ENCODE data around the gene HSP90B1.

HSP90B1 gene

GRCh38 chr12:103930034-103930786 is at the start of gene HSP90B1:
TSS of gene HSP90B1 (plus strand) at chr12:103930410. CDS start at chr12:103930516, 106 bp downstream.
- DNase-seq (ENCODE audit: low read depth in 4 of 4, low spot score in 1 of 4), result peak; percentile 97 to 99 (median 98)

GRCh38 chr12:103881261-103881660 is 48.9 kb upstream of the HSP90B1 start:
- no peak for DNase-seq (ENCODE audit: low read depth in 4 of 4, low spot score in 1 of 4)

- no peak for DNase-seq (ENCODE audit: low read depth in 4 of 4, low spot score in 1 of 4)
Observed at GRCh38 chr12:103882861-103883596, 47.2 kb upstream of the HSP90B1 start.

GRCh38 chr12:103883908-103884307 is 46.3 kb upstream of the HSP90B1 start:
- DNase-seq (ENCODE audit: low read depth in 4 of 4, low spot score in 1 of 4), result no peak

GRCh38 chr12:103884316-103884715 is 45.9 kb upstream of the HSP90B1 start:
- no peak for DNase-seq (ENCODE audit: low read depth in 4 of 4, low spot score in 1 of 4)

- no peak for DNase-seq (ENCODE audit: low read depth in 4 of 4, low spot score in 1 of 4)
Observed at GRCh38 chr12:103886195-103886797, 43.9 kb upstream of the HSP90B1 start.

GRCh38 chr12:103887738-103888137 is 42.5 kb upstream of the HSP90B1 start:
- DNase-seq (ENCODE audit: low read depth in 4 of 4, low spot score in 1 of 4), result no peak

- DNase-seq (ENCODE audit: low read depth in 4 of 4, low spot score in 1 of 4), result no peak
Observed at GRCh38 chr12:103897316-103897715, 32.9 kb upstream of the HSP90B1 start.

- no peak for DNase-seq (ENCODE audit: low read depth in 4 of 4, low spot score in 1 of 4)
Observed at GRCh38 chr12:103901518-103902173, 28.6 kb upstream of the HSP90B1 start.

GRCh38 chr12:103903993-103904392 is 26.2 kb upstream of the HSP90B1 start:
- no peak for DNase-seq (ENCODE audit: low read depth in 4 of 4, low spot score in 1 of 4)

GRCh38 chr12:103905730-103906349 is 24.4 kb upstream of the HSP90B1 start:
- no peak for DNase-seq (ENCODE audit: low read depth in 4 of 4, low spot score in 1 of 4)

- DNase-seq (ENCODE audit: low read depth in 4 of 4, low spot score in 1 of 4), result no peak
Observed at GRCh38 chr12:103908246-103908541, 22.0 kb upstream of the HSP90B1 start.

- no peak for DNase-seq (ENCODE audit: low read depth in 4 of 4, low spot score in 1 of 4)
Observed at GRCh38 chr12:103908877-103909276, 21.3 kb upstream of the HSP90B1 start.

GRCh38 chr12:103909811-103910210 is 20.4 kb upstream of the HSP90B1 start:
- DNase-seq (ENCODE audit: low read depth in 4 of 4, low spot score in 1 of 4), result no peak

GRCh38 chr12:103912069-103912468 is 18.1 kb upstream of the HSP90B1 start:
- DNase-seq (ENCODE audit: low read depth in 4 of 4, low spot score in 1 of 4), result no peak

GRCh38 chr12:103913100-103913499 is 17.1 kb upstream of the HSP90B1 start:
- DNase-seq (ENCODE audit: low read depth in 4 of 4, low spot score in 1 of 4), result no peak

GRCh38 chr12:103915306-103915705 is 14.9 kb upstream of the HSP90B1 start:
- DNase-seq (ENCODE audit: low read depth in 4 of 4, low spot score in 1 of 4), result no peak

GRCh38 chr12:103917873-103918272 is 12.3 kb upstream of the HSP90B1 start:
- DNase-seq (ENCODE audit: low read depth in 4 of 4, low spot score in 1 of 4), result no peak

- peak in 2 of 4 experiments; percentile 28 to 43 for DNase-seq (ENCODE audit: low read depth in 4 of 4, low spot score in 1 of 4)
Observed at GRCh38 chr12:103924761-103925641, 5.2 kb upstream of the HSP90B1 start.

GRCh38 chr12:103928682-103929045 is 1.5 kb upstream of the HSP90B1 start:
- DNase-seq (ENCODE audit: low read depth in 4 of 4, low spot score in 1 of 4), result peak in 1 of 4 experiments; percentile 19
